ENCODE measurements around the gene GPC6.

GRCh38 chr13:93932901-93933300, 706.3 kb downstream of the GPC6 start:
- TF ChIP-seq RAD21 (IDR thresholded peaks at IDR 0.05) = no peak
- TF ChIP-seq, protein P1, sequence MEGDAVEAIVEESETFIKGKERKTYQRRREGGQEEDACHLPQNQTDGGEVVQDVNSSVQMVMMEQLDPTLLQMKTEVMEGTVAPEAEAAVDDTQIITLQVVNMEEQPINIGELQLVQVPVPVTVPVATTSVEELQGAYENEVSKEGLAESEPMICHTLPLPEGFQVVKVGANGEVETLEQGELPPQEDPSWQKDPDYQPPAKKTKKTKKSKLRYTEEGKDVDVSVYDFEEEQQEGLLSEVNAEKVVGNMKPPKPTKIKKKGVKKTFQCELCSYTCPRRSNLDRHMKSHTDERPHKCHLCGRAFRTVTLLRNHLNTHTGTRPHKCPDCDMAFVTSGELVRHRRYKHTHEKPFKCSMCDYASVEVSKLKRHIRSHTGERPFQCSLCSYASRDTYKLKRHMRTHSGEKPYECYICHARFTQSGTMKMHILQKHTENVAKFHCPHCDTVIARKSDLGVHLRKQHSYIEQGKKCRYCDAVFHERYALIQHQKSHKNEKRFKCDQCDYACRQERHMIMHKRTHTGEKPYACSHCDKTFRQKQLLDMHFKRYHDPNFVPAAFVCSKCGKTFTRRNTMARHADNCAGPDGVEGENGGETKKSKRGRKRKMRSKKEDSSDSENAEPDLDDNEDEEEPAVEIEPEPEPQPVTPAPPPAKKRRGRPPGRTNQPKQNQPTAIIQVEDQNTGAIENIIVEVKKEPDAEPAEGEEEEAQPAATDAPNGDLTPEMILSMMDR (IDR thresholded peaks at IDR 0.05; ENCODE audit: low read depth, low read length, missing input control) = no peak
- TF ChIP-seq, protein P2, sequence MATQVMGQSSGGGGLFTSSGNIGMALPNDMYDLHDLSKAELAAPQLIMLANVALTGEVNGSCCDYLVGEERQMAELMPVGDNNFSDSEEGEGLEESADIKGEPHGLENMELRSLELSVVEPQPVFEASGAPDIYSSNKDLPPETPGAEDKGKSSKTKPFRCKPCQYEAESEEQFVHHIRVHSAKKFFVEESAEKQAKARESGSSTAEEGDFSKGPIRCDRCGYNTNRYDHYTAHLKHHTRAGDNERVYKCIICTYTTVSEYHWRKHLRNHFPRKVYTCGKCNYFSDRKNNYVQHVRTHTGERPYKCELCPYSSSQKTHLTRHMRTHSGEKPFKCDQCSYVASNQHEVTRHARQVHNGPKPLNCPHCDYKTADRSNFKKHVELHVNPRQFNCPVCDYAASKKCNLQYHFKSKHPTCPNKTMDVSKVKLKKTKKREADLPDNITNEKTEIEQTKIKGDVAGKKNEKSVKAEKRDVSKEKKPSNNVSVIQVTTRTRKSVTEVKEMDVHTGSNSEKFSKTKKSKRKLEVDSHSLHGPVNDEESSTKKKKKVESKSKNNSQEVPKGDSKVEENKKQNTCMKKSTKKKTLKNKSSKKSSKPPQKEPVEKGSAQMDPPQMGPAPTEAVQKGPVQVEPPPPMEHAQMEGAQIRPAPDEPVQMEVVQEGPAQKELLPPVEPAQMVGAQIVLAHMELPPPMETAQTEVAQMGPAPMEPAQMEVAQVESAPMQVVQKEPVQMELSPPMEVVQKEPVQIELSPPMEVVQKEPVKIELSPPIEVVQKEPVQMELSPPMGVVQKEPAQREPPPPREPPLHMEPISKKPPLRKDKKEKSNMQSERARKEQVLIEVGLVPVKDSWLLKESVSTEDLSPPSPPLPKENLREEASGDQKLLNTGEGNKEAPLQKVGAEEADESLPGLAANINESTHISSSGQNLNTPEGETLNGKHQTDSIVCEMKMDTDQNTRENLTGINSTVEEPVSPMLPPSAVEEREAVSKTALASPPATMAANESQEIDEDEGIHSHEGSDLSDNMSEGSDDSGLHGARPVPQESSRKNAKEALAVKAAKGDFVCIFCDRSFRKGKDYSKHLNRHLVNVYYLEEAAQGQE (IDR thresholded peaks at IDR 0.05) = no peak

Measured in liver (tissue), 3 donors.